HCT116 (cell line): ENCODE data around the gene PLPP7. TPM values are rescaled to one million over a fixed set of nuclear protein-coding genes. Genes with fewer than 3 reads are reported as not detected.

Source experiments
- ATAC-seq: fragments of 200-7000 bp; cut with Tn5 transposase; 2 replicates; pipeline ENCODE4 v1.9.1; 2020; ENCODE audit warnings: mild to moderate bottlenecking, moderate library complexity
- BruUV-seq: library from RNA; stranded (reverse); fragments of 400-500 nt; replicated peaks from 2 replicates; lab custom pipeline; 2021; lab: Mats Ljungman, UMichigan
- CTCF ChIA-PET: fragments of 300-600 bp; sonication (Branson Sonifier 250); formaldehyde crosslinking; loops from one replicate; lab custom pipeline; 2021; ENCODE audit warnings: antibody characterized with exemption; lab: Charles Lee
- POLR2A ChIA-PET: fragments of 300-600, 350-600 bp; sonication (Branson Sonifier 250); formaldehyde crosslinking; loops from one replicate; lab custom pipeline; 2021; ENCODE audit warnings: antibody characterized with exemption; lab: Charles Lee
- RAD21 ChIA-PET, 2 experiments: fragments of 300-600 bp; sonication (Branson Sonifier 250); formaldehyde crosslinking; loops; one replicate each; lab custom pipeline; 2023; ENCODE audit warnings: low total read pairs in 2 of 2; ENCODE audit not compliant: uncharacterized antibody in 2 of 2, unreplicated experiment in 2 of 2, low non-redundant PET in 1 of 2; lab: Charles Lee
- DNase-seq: peaks from one replicate; pipeline ENCODE4 v3.0.0-alpha.2; 2010; ENCODE audit warnings: low read depth, low spot score
- H2AFZ ChIP-seq: fragments of 200-600 bp; shearing (Covaris generic), sonication (generic); 2 replicates; pipeline ENCODE4 v1.6.1; 2017; ENCODE audit warnings: low read depth, mixed run types, mixed read lengths, antibody characterized with exemption, low read length; ENCODE audit not compliant: poor library complexity, severe bottlenecking
- H3K27ac ChIP-seq: 2 replicates; pipeline ENCODE4 v1.5.1; 2012; ENCODE audit warnings: low read depth, low read length
- H3K27me3 ChIP-seq: fragments of 200-600 bp; sonication (generic); 2 replicates; pipeline ENCODE4 v1.6.1; 2016; ENCODE audit warnings: mixed run types, low read length, mixed read lengths; ENCODE audit not compliant: insufficient read depth
- H3K36me3 ChIP-seq, 2 experiments: fragments of 200-500 bp in 1 of 2; fragments of 200-600 bp in 1 of 2; sonication (Bioruptor generic) in 1 of 2; sonication (generic) in 1 of 2; 2 replicates each; pipeline versions ENCODE4 v1.5.1 to v1.6.1; 2014 to 2016; ENCODE audit warnings: low read length in 2 of 2, inconsistent platforms in 1 of 2, mixed read lengths in 1 of 2, mixed run types in 1 of 2; ENCODE audit not compliant: insufficient read depth in 2 of 2, control insufficient read depth in 1 of 2
- H3K4me1 ChIP-seq, 2 experiments: fragments of 200-600 bp in 1 of 2; sonication (generic) in 1 of 2; 2 replicates each; pipeline versions ENCODE4 v1.5.1 to v1.6.1; 2012 to 2017; ENCODE audit warnings: low read length in 2 of 2, inconsistent platforms in 1 of 2, mild to moderate bottlenecking in 1 of 2, mixed read lengths in 1 of 2, mixed run types in 1 of 2, moderate library complexity in 1 of 2; ENCODE audit not compliant: insufficient read depth in 2 of 2, control insufficient read depth in 1 of 2
- H3K4me2 ChIP-seq: fragments of 200-600 bp; sonication (generic); 2 replicates; pipeline ENCODE4 v1.6.1; 2017; ENCODE audit warnings: mixed run types, low read length, mixed read lengths
- H3K4me3 ChIP-seq, 2 experiments: fragments of 200-600 bp in 1 of 2; sonication (generic) in 1 of 2; replicated peaks in 1 of 2; 2 replicates each; pipeline ENCODE4 v1.5.1; 2011 to 2016; ENCODE audit warnings: low read length in 2 of 2, control low read depth in 1 of 2, low read depth in 1 of 2, mild to moderate bottlenecking in 1 of 2, mixed read lengths in 1 of 2, mixed run types in 1 of 2
- H3K79me2 ChIP-seq: fragments of 200-600 bp; sonication (generic); 2 replicates; pipeline ENCODE4 v1.6.1; 2017; ENCODE audit warnings: mild to moderate bottlenecking, mixed run types, low read length, moderate library complexity, mixed read lengths; ENCODE audit not compliant: insufficient read depth
- H3K9ac ChIP-seq: fragments of 200-600 bp; sonication (generic); 2 replicates; pipeline ENCODE4 v1.6.1; 2016; ENCODE audit warnings: low read length, mixed read lengths
- H3K9me2 ChIP-seq: fragments of 200-600 bp; sonication (generic), shearing (Covaris generic); 2 replicates; pipeline ENCODE4 v1.6.1; 2017; ENCODE audit warnings: mixed run types, mild to moderate bottlenecking, moderate library complexity; ENCODE audit not compliant: insufficient read depth
- H3K9me3 ChIP-seq, 2 experiments: fragments of 200-500 bp in 1 of 2; fragments of 200-600 bp in 1 of 2; sonication (Bioruptor generic) in 1 of 2; sonication (generic) in 1 of 2; 2 replicates each; pipeline ENCODE4 v1.6.1; 2014 to 2017; ENCODE audit warnings: low read length in 2 of 2, mixed read lengths in 2 of 2, inconsistent platforms in 1 of 2, low read depth in 1 of 2, mild to moderate bottlenecking in 1 of 2, mixed run types in 1 of 2, moderate library complexity in 1 of 2; ENCODE audit not compliant: control insufficient read depth in 1 of 2, insufficient read depth in 1 of 2
- H4K20me1 ChIP-seq: fragments of 200-600 bp; sonication (generic), shearing (Covaris generic); 2 replicates; pipeline ENCODE4 v1.6.1; 2017; ENCODE audit warnings: mixed run types, mild to moderate bottlenecking, moderate library complexity; ENCODE audit not compliant: insufficient read depth
- ATF3 ChIP-seq: IDR thresholded peaks from 2 replicates; pipeline ENCODE4 v1.6.1; 2012
- CBX3 ChIP-seq: IDR thresholded peaks from 2 replicates; pipeline ENCODE4 v1.6.1; 2012; ENCODE audit warnings: low read depth
- CEBPB ChIP-seq: IDR thresholded peaks from 2 replicates; pipeline ENCODE4 v1.6.1; 2012; ENCODE audit warnings: low read depth
- CTCF ChIP-seq, 3 experiments: fragments of 200-600 bp in 1 of 3; sonication (generic) in 1 of 3; IDR thresholded peaks in 2 of 3; conservative IDR thresholded peaks in 1 of 3; 2 replicates each; pipeline ENCODE4 v1.5.1; 2012 to 2017; ENCODE audit warnings: low read depth in 2 of 3, low read length in 2 of 3, antibody characterized with exemption in 1 of 3, borderline replicate concordance in 1 of 3, control low read depth in 1 of 3, mild to moderate bottlenecking in 1 of 3, mixed read lengths in 1 of 3, mixed run types in 1 of 3, moderate library complexity in 1 of 3; ENCODE audit not compliant: insufficient read depth in 1 of 3
- ELF1 ChIP-seq: IDR thresholded peaks from 2 replicates; pipeline ENCODE4 v1.6.1; 2012; ENCODE audit warnings: low read depth, borderline replicate concordance
- EZH2phosphoT487 ChIP-seq: fragments of 200-600 bp; IDR thresholded peaks from 2 replicates; pipeline ENCODE4 v1.6.1; 2018; ENCODE audit warnings: antibody characterized with exemption, borderline replicate concordance
- JUND ChIP-seq: IDR thresholded peaks from 2 replicates; pipeline ENCODE4 v1.6.1; 2012
- MAX ChIP-seq: IDR thresholded peaks from 2 replicates; pipeline ENCODE4 v1.6.1; 2012
- POLR2A ChIP-seq: IDR thresholded peaks from 2 replicates; pipeline ENCODE4 v1.7.0; 2011; ENCODE audit warnings: borderline replicate concordance; ENCODE audit not compliant: insufficient read depth, insufficient read length; ENCODE audit errors: extremely low read depth
- POLR2AphosphoS5 ChIP-seq: IDR thresholded peaks from 2 replicates; pipeline ENCODE4 v1.6.1; 2011; ENCODE audit warnings: mild to moderate bottlenecking, low read depth, low read length, moderate library complexity
- RAD21 ChIP-seq: IDR thresholded peaks from 2 replicates; pipeline ENCODE4 v1.6.1; 2012; ENCODE audit warnings: low read depth, mild to moderate bottlenecking
- SIN3A ChIP-seq: IDR thresholded peaks from 2 replicates; pipeline ENCODE4 v1.6.1; 2012; ENCODE audit warnings: low read depth
- SP1 ChIP-seq: IDR thresholded peaks from 2 replicates; pipeline ENCODE4 v1.6.1; 2012; ENCODE audit warnings: low read depth
- SRF ChIP-seq: IDR thresholded peaks from 2 replicates; pipeline ENCODE4 v1.6.1; 2012; ENCODE audit warnings: low read depth
- TCF7L2 ChIP-seq: IDR thresholded peaks from 2 replicates; pipeline ENCODE4 v1.7.0; 2011; ENCODE audit warnings: borderline replicate concordance, inconsistent platforms; ENCODE audit not compliant: insufficient read depth, insufficient read length; ENCODE audit errors: extremely low read depth
- YY1 ChIP-seq: IDR thresholded peaks from 2 replicates; pipeline ENCODE4 v1.6.1; 2011; ENCODE audit warnings: low read length, low read depth, moderate library complexity, mild to moderate bottlenecking; ENCODE audit not compliant: insufficient replicate concordance; ENCODE audit errors: extremely low read depth
- ZBTB33 ChIP-seq: IDR thresholded peaks from 2 replicates; pipeline ENCODE4 v1.6.1; 2011; ENCODE audit warnings: mild to moderate bottlenecking, low read length, moderate library complexity; ENCODE audit not compliant: insufficient replicate concordance; ENCODE audit errors: extremely low read depth
- ZFX ChIP-seq: fragments of 450-650 bp; IDR thresholded peaks from 2 replicates; pipeline ENCODE4 v1.6.1; 2017
- ZNF274 ChIP-seq: fragments of 200-500 bp; sonication (Bioruptor generic); IDR thresholded peaks from 2 replicates; pipeline ENCODE4 v1.6.1; 2014; ENCODE audit warnings: mild to moderate bottlenecking, low read depth, low read length, inconsistent platforms
- intact Hi-C: fragments of 100-400 bp; cut with micrococcal nuclease; formaldehyde crosslinking; loops from 2 replicates; pipeline ENCODE4 v1.10.0; 2022
- total RNA-seq: library from RNA; stranded (reverse); gene quantifications from one replicate; pipeline ENCODE4 v1.2.1, GENCODE V29; 2021; ENCODE audit not compliant: unreplicated experiment

PLPP7 gene
- total RNA-seq, 1 experiment from 2014 or later, result 0.37 TPM

- Histone ChIP-seq H3K9ac (no peak overlapping the region), H3K79me2 (no peaks in the 10 kb centered on the region), H3K4me1 (no peaks in the 10 kb centered on the region), H2AFZ (no peak overlapping the region), H3K9me3 (no peaks in the 10 kb centered on the region), H3K4me2 (no peak overlapping the region), H4K20me1 (no peaks in the 10 kb centered on the region), H3K9me2 (no peaks in the 10 kb centered on the region), H3K27ac (no peak overlapping the region), H3K36me3 (no peaks in the 10 kb centered on the region), H3K27me3 (no peaks in the 10 kb centered on the region), H3K4me3 (no peak overlapping the region)
- intact Hi-C loops, result no loop called here
- ChIA-PET POLR2A (no interaction called here), CTCF (no interaction called here), RAD21 (no interaction called here)
- ATAC-seq (no peak), DNase-seq (no peak)
- BruUV-seq, result no TSS peak
- TF ChIP-seq ATF3 (no peak), POLR2A (no peak), CBX3 (no peak), ZBTB33 (no peak), CEBPB (no peak), TCF7L2 (no peak), CTCF (IDR thresholded peaks at IDR 0.05 in 2 of 3, conservative IDR thresholded peaks at IDR 0.05 in 1 of 3; ENCODE audit: borderline replicate concordance in 1 of 3, insufficient read depth in 1 of 3, low read depth in 2 of 3, low read length in 2 of 3) (no peak), ZFX (no peak), MAX (no peak), ZNF274 (no peak), ELF1 (no peak), SIN3A (no peak), JUND (no peak), SRF (no peak), EZH2phosphoT487 (no peak), YY1 (no peak), RAD21 (no peak), POLR2AphosphoS5 (no peak), SP1 (no peak)
Measured at GRCh38 chr9:131312822-131313770, 23.6 kb downstream of the PLPP7 start.
